HCT116 (cell line): ENCODE measurements around the gene TCF19. TPM values are rescaled to one million over a fixed set of nuclear protein-coding genes. Genes with fewer than 3 reads are reported as not detected.

Experiments
- ATAC-seq: fragments of 200-7000 bp; cut with Tn5 transposase; 2 replicates; pipeline ENCODE4 v1.9.1; 2020; ENCODE audit warnings: mild to moderate bottlenecking, moderate library complexity
- BruUV-seq: library from RNA; stranded (reverse); fragments of 400-500 nt; replicated peaks from 2 replicates; lab custom pipeline; 2021; lab: Mats Ljungman, UMichigan
- CTCF ChIA-PET: fragments of 300-600 bp; sonication (Branson Sonifier 250); formaldehyde crosslinking; loops from one replicate; lab custom pipeline; 2021; ENCODE audit warnings: antibody characterized with exemption; lab: Charles Lee
- POLR2A ChIA-PET: fragments of 300-600, 350-600 bp; sonication (Branson Sonifier 250); formaldehyde crosslinking; loops from one replicate; lab custom pipeline; 2021; ENCODE audit warnings: antibody characterized with exemption; lab: Charles Lee
- RAD21 ChIA-PET, 2 experiments: fragments of 300-600 bp; sonication (Branson Sonifier 250); formaldehyde crosslinking; loops; one replicate each; lab custom pipeline; 2023; ENCODE audit warnings: low total read pairs in 2 of 2; ENCODE audit not compliant: uncharacterized antibody in 2 of 2, unreplicated experiment in 2 of 2, low non-redundant PET in 1 of 2; lab: Charles Lee
- DNase-seq: peaks from one replicate; pipeline ENCODE4 v3.0.0-alpha.2; 2010; ENCODE audit warnings: low read depth, low spot score
- H2AFZ ChIP-seq: fragments of 200-600 bp; shearing (Covaris generic), sonication (generic); 2 replicates; pipeline ENCODE4 v1.6.1; 2017; ENCODE audit warnings: low read depth, mixed run types, mixed read lengths, antibody characterized with exemption, low read length; ENCODE audit not compliant: poor library complexity, severe bottlenecking
- H3K27ac ChIP-seq: 2 replicates; pipeline ENCODE4 v1.5.1; 2012; ENCODE audit warnings: low read depth, low read length
- H3K27me3 ChIP-seq: fragments of 200-600 bp; sonication (generic); 2 replicates; pipeline ENCODE4 v1.6.1; 2016; ENCODE audit warnings: mixed run types, low read length, mixed read lengths; ENCODE audit not compliant: insufficient read depth
- H3K36me3 ChIP-seq, 2 experiments: fragments of 200-500 bp in 1 of 2; fragments of 200-600 bp in 1 of 2; sonication (Bioruptor generic) in 1 of 2; sonication (generic) in 1 of 2; 2 replicates each; pipeline versions ENCODE4 v1.5.1 to v1.6.1; 2014 to 2016; ENCODE audit warnings: low read length in 2 of 2, inconsistent platforms in 1 of 2, mixed read lengths in 1 of 2, mixed run types in 1 of 2; ENCODE audit not compliant: insufficient read depth in 2 of 2, control insufficient read depth in 1 of 2
- H3K4me1 ChIP-seq, 2 experiments: fragments of 200-600 bp in 1 of 2; sonication (generic) in 1 of 2; 2 replicates each; pipeline versions ENCODE4 v1.5.1 to v1.6.1; 2012 to 2017; ENCODE audit warnings: low read length in 2 of 2, inconsistent platforms in 1 of 2, mild to moderate bottlenecking in 1 of 2, mixed read lengths in 1 of 2, mixed run types in 1 of 2, moderate library complexity in 1 of 2; ENCODE audit not compliant: insufficient read depth in 2 of 2, control insufficient read depth in 1 of 2
- H3K4me2 ChIP-seq: fragments of 200-600 bp; sonication (generic); 2 replicates; pipeline ENCODE4 v1.6.1; 2017; ENCODE audit warnings: mixed run types, low read length, mixed read lengths
- H3K4me3 ChIP-seq, 2 experiments: fragments of 200-600 bp in 1 of 2; sonication (generic) in 1 of 2; replicated peaks in 1 of 2; 2 replicates each; pipeline ENCODE4 v1.5.1; 2011 to 2016; ENCODE audit warnings: low read length in 2 of 2, control low read depth in 1 of 2, low read depth in 1 of 2, mild to moderate bottlenecking in 1 of 2, mixed read lengths in 1 of 2, mixed run types in 1 of 2
- H3K79me2 ChIP-seq: fragments of 200-600 bp; sonication (generic); 2 replicates; pipeline ENCODE4 v1.6.1; 2017; ENCODE audit warnings: mild to moderate bottlenecking, mixed run types, low read length, moderate library complexity, mixed read lengths; ENCODE audit not compliant: insufficient read depth
- H3K9ac ChIP-seq: fragments of 200-600 bp; sonication (generic); 2 replicates; pipeline ENCODE4 v1.6.1; 2016; ENCODE audit warnings: low read length, mixed read lengths
- H3K9me2 ChIP-seq: fragments of 200-600 bp; sonication (generic), shearing (Covaris generic); 2 replicates; pipeline ENCODE4 v1.6.1; 2017; ENCODE audit warnings: mixed run types, mild to moderate bottlenecking, moderate library complexity; ENCODE audit not compliant: insufficient read depth
- H3K9me3 ChIP-seq, 2 experiments: fragments of 200-500 bp in 1 of 2; fragments of 200-600 bp in 1 of 2; sonication (Bioruptor generic) in 1 of 2; sonication (generic) in 1 of 2; 2 replicates each; pipeline ENCODE4 v1.6.1; 2014 to 2017; ENCODE audit warnings: low read length in 2 of 2, mixed read lengths in 2 of 2, inconsistent platforms in 1 of 2, low read depth in 1 of 2, mild to moderate bottlenecking in 1 of 2, mixed run types in 1 of 2, moderate library complexity in 1 of 2; ENCODE audit not compliant: control insufficient read depth in 1 of 2, insufficient read depth in 1 of 2
- H4K20me1 ChIP-seq: fragments of 200-600 bp; sonication (generic), shearing (Covaris generic); 2 replicates; pipeline ENCODE4 v1.6.1; 2017; ENCODE audit warnings: mixed run types, mild to moderate bottlenecking, moderate library complexity; ENCODE audit not compliant: insufficient read depth
- CBX3 ChIP-seq: IDR thresholded peaks from 2 replicates; pipeline ENCODE4 v1.6.1; 2012; ENCODE audit warnings: low read depth
- RAD21 ChIP-seq: IDR thresholded peaks from 2 replicates; pipeline ENCODE4 v1.6.1; 2012; ENCODE audit warnings: low read depth, mild to moderate bottlenecking
- SP1 ChIP-seq: IDR thresholded peaks from 2 replicates; pipeline ENCODE4 v1.6.1; 2012; ENCODE audit warnings: low read depth
- SRF ChIP-seq: IDR thresholded peaks from 2 replicates; pipeline ENCODE4 v1.6.1; 2012; ENCODE audit warnings: low read depth
- ZFX ChIP-seq: fragments of 450-650 bp; IDR thresholded peaks from 2 replicates; pipeline ENCODE4 v1.6.1; 2017
- ZNF274 ChIP-seq: fragments of 200-500 bp; sonication (Bioruptor generic); IDR thresholded peaks from 2 replicates; pipeline ENCODE4 v1.6.1; 2014; ENCODE audit warnings: mild to moderate bottlenecking, low read depth, low read length, inconsistent platforms
- intact Hi-C: fragments of 100-400 bp; cut with micrococcal nuclease; formaldehyde crosslinking; loops from 2 replicates; pipeline ENCODE4 v1.10.0; 2022
- total RNA-seq: library from RNA; stranded (reverse); gene quantifications from one replicate; pipeline ENCODE4 v1.2.1, GENCODE V29; 2021; ENCODE audit not compliant: unreplicated experiment
- TF ChIP-seq, protein P1 (sequence below): IDR thresholded peaks from 2 replicates; pipeline ENCODE4 v1.6.1; 2012; ENCODE audit warnings: low read depth
- TF ChIP-seq, protein P2 (sequence below): IDR thresholded peaks from 2 replicates; pipeline ENCODE4 v1.6.1; 2012
- TF ChIP-seq, protein P3 (sequence below), 3 experiments: fragments of 200-600 bp in 1 of 3; sonication (generic) in 1 of 3; IDR thresholded peaks in 2 of 3; conservative IDR thresholded peaks in 1 of 3; 2 replicates each; pipeline ENCODE4 v1.5.1; 2012 to 2017; ENCODE audit warnings: low read depth in 2 of 3, low read length in 2 of 3, antibody characterized with exemption in 1 of 3, borderline replicate concordance in 1 of 3, control low read depth in 1 of 3, mild to moderate bottlenecking in 1 of 3, mixed read lengths in 1 of 3, mixed run types in 1 of 3, moderate library complexity in 1 of 3; ENCODE audit not compliant: insufficient read depth in 1 of 3

TCF19 gene
- total RNA-seq, 1 experiment from 2014 or later = 15.4 TPM

DNA sequence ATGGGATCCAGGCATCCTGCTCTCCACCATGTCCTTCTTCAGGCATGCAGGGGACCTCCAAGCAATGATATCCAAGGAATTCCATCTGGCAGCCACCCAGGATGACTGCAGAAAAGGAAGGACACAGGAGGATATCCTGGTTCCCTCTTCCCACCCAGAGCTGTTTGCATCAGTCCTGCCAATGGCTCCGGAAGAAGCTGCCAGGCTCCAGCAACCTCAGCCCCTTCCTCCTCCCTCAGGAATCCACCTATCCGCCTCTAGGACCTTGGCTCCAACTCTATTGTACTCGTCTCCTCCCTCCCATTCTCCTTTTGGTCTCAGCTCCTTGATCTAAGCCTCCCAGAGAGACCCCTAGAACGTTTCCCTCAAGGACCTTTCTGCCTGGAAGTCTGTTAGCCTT is 18.8 kb upstream of the TCF19 start (continued):
- TF ChIP-seq, protein P1, sequence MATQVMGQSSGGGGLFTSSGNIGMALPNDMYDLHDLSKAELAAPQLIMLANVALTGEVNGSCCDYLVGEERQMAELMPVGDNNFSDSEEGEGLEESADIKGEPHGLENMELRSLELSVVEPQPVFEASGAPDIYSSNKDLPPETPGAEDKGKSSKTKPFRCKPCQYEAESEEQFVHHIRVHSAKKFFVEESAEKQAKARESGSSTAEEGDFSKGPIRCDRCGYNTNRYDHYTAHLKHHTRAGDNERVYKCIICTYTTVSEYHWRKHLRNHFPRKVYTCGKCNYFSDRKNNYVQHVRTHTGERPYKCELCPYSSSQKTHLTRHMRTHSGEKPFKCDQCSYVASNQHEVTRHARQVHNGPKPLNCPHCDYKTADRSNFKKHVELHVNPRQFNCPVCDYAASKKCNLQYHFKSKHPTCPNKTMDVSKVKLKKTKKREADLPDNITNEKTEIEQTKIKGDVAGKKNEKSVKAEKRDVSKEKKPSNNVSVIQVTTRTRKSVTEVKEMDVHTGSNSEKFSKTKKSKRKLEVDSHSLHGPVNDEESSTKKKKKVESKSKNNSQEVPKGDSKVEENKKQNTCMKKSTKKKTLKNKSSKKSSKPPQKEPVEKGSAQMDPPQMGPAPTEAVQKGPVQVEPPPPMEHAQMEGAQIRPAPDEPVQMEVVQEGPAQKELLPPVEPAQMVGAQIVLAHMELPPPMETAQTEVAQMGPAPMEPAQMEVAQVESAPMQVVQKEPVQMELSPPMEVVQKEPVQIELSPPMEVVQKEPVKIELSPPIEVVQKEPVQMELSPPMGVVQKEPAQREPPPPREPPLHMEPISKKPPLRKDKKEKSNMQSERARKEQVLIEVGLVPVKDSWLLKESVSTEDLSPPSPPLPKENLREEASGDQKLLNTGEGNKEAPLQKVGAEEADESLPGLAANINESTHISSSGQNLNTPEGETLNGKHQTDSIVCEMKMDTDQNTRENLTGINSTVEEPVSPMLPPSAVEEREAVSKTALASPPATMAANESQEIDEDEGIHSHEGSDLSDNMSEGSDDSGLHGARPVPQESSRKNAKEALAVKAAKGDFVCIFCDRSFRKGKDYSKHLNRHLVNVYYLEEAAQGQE = no peak
- TF ChIP-seq SP1 (no peak), CBX3 (no peak)
- TF ChIP-seq, protein P2, sequence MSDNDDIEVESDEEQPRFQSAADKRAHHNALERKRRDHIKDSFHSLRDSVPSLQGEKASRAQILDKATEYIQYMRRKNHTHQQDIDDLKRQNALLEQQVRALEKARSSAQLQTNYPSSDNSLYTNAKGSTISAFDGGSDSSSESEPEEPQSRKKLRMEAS = no peak

DNA sequence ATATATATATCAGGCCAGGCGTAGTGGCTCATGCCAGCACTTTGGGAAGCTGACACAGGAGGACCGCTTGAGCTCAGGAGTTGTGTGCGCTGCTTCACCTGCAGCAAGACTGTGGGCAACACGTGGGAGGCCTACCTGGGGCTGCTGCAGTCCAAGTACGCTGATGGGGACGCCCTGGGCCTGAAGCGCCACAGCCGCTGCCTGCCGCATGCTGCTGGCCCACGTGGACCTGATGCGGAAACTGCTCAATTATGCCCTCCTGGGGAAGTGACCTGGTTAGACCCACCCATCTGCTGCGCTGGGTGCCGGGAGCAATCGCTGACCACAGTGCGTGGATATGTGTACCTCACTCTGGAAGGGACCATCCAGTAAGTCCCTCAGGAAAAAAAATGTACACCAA is 17.7 kb upstream of the TCF19 start:
- TF ChIP-seq, protein P3, sequence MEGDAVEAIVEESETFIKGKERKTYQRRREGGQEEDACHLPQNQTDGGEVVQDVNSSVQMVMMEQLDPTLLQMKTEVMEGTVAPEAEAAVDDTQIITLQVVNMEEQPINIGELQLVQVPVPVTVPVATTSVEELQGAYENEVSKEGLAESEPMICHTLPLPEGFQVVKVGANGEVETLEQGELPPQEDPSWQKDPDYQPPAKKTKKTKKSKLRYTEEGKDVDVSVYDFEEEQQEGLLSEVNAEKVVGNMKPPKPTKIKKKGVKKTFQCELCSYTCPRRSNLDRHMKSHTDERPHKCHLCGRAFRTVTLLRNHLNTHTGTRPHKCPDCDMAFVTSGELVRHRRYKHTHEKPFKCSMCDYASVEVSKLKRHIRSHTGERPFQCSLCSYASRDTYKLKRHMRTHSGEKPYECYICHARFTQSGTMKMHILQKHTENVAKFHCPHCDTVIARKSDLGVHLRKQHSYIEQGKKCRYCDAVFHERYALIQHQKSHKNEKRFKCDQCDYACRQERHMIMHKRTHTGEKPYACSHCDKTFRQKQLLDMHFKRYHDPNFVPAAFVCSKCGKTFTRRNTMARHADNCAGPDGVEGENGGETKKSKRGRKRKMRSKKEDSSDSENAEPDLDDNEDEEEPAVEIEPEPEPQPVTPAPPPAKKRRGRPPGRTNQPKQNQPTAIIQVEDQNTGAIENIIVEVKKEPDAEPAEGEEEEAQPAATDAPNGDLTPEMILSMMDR (IDR thresholded peaks at IDR 0.05 in 2 of 3, conservative IDR thresholded peaks at IDR 0.05 in 1 of 3; ENCODE audit: borderline replicate concordance in 1 of 3, insufficient read depth in 1 of 3, low read depth in 2 of 3, low read length in 2 of 3) = no peak
- TF ChIP-seq RAD21 = no peak
- TF ChIP-seq ZNF274 = no peak
- TF ChIP-seq ZFX = no peak
- TF ChIP-seq, protein P1 = no peak
- TF ChIP-seq SRF = no peak
- peaks cover 4 to 13% of the 10 kb centered on the region in 2 experiments; a peak in 3 of 4 replicates for H3K4me1 ChIP-seq
- ATAC-seq = no peak
- no peaks in the 10 kb centered on the region for H3K27me3 ChIP-seq
- intact Hi-C loops = no loop called here
- H3K79me2 ChIP-seq = no peaks in the 10 kb centered on the region
- H3K9me3 ChIP-seq = no peaks in the 10 kb centered on the region
- no peaks in the 10 kb centered on the region for H3K9me2 ChIP-seq
- H3K27ac ChIP-seq = no peak overlapping the region
- H3K9ac ChIP-seq = no peak overlapping the region
- H2AFZ ChIP-seq = no peak overlapping the region
- CTCF ChIA-PET = no interaction called here
- no peaks in the 10 kb centered on the region for H4K20me1 ChIP-seq
- H3K4me2 ChIP-seq = no peak overlapping the region
- no TSS peak for BruUV-seq
- RAD21 ChIA-PET = no interaction called here
- no peak overlapping the region for H3K4me3 ChIP-seq
- DNase-seq = no peak
- H3K36me3 ChIP-seq = peaks cover 0 to 3% of the 10 kb centered on the region in 2 experiments; a peak in 1 of 4 replicates
- POLR2A ChIA-PET = no interaction called here
